ENCODE data around the gene VPS13A.
"Not testable (repeated sequence)": the region's sequence is repeated elsewhere in the genome, so short reads cannot be mapped to it uniquely, and the experiment has no call there.

The VPS13A gene

GRCh38 chr9:77188242-77188641, 10.9 kb downstream of the VPS13A start:
- no peak for DNase-seq

DNA sequence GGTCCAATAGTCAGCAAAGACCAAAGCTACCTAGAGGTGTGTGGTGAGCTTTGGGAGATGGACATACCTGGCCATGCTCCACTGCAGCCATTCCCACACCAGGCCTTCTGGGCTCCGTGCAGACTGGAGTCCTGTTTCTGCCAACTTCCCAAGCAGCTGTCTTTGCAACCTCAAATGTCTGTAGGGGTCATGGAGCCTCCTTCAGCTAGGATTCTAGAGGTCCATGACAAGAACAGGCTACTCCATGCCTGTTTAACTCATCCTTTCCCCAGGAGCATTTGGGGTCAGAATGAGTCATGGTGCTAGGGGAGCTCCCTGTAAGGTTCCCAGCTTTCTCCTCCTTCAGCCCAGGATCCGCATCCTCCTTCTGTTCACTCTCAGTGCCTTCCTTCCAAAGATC, 17.1 kb downstream of the VPS13A start:
- DNase-seq = no peak

- no peak for DNase-seq
These were observed 32.8 kb downstream of the VPS13A start for GRCh38 chr9:77210116-77210515.

- no peak for DNase-seq
These were observed 34.2 kb downstream of the VPS13A start for GRCh38 chr9:77211561-77211960.

- no peak for DNase-seq
These were observed 35.5 kb downstream of the VPS13A start for GRCh38 chr9:77212801-77213200.

DNA sequence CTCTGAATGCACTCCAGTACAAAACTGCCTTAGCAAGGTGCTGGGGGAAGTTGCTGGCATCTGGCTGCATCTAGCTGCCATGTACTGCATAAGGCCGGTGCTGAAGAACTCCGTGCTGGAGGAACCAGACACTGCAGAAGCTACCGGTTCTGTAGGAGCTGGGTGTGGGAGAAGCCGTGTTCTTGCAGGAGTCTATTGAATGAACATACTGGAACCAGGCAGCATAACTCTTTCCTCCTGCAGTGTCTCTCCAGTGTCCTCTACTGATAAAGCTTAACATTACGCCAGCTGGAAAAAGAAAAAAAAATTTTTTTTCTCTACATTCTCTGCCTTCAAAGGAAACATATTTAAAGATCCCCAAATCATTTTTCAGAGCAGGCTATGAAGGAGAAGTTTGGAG, 38.5 kb downstream of the VPS13A start:
- DNase-seq = no peak

DNA sequence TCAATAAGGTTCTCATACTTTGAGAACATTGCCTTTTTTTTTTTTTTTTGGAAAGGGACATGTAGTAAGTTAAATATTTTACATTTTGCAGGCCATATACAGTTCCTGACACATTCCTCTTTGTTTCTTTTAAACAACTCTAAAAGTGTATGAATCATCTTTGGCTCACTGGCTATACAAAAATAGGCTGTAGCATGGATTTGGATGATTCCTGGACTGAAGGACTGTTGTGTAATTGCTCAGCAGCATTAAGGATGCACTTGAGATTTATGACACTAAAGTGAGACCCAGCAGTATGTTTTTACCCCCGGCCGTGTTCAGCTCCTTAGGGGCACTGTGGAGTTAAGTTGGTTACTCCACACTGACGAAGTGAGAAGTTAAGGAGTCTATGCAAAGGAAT, 41.3 kb downstream of the VPS13A start:
- no peak for DNase-seq

- no peak for DNase-seq
These were observed 44.1 kb downstream of the VPS13A start for GRCh38 chr9:77221431-77221830.

DNA sequence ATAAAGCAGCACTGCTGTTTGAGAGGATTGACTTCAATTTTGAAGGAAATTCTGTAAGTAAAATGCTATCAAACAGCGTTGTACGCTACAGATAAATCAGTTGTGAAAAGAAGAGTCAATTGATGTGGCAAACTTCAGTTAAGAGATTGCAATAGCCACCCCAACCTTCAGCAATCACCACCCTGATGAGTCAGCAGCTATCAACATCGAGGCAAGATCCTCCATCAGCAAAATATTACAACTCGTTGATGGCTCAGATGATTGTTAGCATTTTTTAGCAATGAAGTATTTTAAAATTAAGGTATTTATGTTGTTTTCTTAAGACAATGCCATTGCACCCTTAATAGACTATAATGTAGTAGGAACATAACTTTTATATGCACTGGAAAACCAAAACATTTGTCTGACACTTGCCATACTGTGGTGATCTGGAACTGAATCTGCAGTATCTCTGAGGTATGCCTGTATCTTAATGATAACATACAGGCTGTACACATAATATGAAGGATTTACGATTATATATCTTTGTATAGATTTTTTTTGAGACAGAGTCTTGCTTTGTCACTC, 47.5 kb downstream of the VPS13A start:
- no peak for DNase-seq

- no peak for DNase-seq
These were observed 59.4 kb downstream of the VPS13A start for GRCh38 chr9:77236693-77237092.

DNA sequence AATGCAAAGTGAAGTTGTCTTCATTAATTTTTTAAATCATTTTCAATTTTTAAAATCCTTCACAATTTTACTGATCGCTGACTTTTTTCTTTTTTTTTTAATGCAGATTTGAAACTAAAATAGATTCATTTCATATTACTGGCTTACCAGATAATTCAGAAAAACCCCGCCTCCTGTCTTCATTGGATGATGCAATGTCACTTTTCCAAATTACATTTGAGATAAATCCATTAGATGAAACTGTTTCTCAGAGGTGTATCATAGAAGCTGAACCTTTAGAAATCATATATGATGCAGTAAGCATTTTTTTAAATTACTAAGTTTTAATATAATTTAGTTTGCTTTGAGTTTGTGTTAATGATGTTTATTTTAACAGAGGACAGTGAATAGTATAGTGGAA, 60.6 kb downstream of the VPS13A start:
- DNase-seq = no peak

DNA sequence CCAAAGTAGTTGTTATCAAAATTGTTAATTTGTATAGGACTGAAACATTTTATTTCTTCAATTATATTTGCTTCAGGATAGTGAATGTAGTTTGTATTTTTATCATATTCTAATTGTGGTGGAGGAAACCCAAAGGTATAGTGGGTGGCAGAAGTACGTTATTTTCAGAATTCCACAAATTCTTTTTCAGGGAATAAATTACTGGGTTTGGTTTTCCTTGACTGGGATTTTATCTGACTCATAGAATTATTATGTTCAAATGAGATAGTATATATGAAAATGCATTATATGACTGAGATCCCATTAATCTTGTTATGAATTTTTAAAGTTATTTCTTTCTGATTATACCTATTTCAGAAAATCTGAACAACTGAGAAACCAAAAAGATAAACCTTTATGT, 73.7 kb downstream of the VPS13A start:
- no peak for DNase-seq

DNA sequence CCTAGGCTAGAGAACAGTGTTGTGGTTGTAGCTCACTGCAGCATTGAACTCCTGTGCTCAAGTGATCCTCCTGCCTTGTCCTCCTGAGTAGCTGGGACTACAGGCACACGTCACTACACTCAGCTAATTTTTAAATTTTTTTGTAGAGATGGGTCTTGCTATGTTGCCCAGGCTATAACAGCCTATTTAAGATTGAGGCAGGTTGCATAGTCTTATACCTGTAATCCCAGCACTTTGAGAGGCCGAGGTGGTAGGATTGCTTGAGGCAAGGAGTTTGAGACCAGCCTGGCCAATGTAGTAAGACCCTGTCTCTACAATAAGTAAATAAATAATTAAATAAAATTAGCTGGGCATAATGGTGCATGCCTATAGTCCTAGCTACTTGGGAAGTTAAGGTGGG, 79.9 kb downstream of the VPS13A start:
- no peak for DNase-seq

DNA sequence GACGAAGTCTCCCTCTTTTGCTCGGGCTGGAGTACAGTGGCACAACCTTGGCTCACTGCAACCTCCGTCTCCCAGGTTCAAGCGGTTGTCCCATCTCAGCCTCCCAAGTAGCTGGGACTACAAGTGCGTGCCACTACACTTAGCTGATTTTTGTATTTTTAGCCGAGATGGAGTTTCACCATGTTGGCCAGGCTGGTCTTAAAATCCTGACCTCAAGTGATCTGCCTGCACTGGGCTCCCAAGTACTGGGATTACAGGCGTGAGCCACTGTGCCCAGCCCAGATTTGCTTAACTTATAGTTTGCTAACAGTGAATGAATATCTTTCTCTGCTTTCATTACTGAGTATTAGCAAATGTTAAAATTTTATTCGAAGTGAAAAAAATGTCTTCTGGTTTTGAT, 84.3 kb downstream of the VPS13A start:
- no peak for DNase-seq

- DNase-seq = not testable (repeated sequence)
These were observed 90.4 kb downstream of the VPS13A start for GRCh38 chr9:77267762-77268161.

- no peak for DNase-seq
These were observed 93.8 kb downstream of the VPS13A start for GRCh38 chr9:77271023-77271690.

GRCh38 chr9:77276799-77277198, 99.5 kb downstream of the VPS13A start:
- no peak for DNase-seq

- DNase-seq = no peak
These were observed 100.4 kb downstream of the VPS13A start for GRCh38 chr9:77277719-77278118.

GRCh38 chr9:77283991-77284390, 106.7 kb downstream of the VPS13A start:
- DNase-seq = no peak

DNA sequence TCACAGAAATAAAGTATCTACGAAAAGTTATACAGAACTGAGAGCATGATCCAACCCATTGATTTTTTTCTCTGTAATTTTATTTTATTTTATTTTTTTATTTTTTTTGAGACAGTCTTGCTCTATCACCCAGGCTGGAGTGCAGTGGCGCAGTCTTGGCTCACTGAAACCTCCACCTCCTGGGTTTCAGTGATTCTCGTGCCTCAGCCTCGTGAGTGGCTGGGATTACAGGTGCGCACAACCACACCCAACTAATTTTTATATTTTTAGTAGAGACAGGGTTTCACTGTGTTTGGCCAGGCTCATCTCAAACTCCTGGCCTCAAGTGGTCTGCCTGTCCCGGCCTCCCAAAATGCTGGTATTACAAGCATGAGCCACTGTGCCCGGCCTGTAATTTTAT, 107.3 kb downstream of the VPS13A start:
- no peak for DNase-seq

DNA sequence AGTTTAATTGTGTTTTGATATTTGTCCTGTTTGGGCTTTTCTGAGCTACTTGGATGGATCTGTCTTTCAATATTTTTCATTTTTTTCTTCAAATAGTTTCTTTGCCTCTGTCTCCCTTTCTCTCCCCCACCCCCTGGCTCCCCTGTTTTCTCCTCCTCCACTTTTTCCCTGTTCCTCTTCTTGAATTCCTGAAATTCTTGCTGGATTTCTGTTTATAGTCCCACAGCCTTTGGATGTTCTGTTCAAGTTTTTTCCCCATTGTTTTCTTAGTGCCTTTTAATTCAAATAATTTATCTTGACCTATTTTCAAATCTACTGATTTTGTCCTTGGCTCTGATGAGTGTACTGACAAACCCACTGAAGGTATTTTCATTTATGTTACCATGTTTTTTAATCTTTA, 113.0 kb downstream of the VPS13A start:
- DNase-seq = no peak

DNA sequence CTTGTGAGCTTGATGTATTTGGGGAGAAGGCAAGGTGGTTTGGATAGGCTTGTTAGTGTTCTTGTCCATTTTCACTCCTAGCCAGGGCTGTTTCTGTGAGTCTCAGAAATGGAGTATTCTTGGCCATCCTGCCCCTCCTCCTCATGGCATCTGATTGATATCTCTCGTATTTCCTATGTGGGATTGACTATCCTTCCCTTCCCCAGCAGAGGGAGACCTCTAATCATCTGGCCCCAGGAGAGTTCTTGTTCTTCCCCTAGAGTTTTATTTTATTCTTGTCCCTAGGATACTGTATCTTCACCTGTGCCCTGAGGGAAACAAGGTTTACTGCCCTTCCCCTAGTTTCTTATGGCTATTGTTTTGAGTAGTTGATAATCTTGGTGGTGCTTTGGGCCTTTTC, 114.4 kb downstream of the VPS13A start:
- DNase-seq = no peak

GRCh38 chr9:77293949-77294348, 116.6 kb downstream of the VPS13A start:
- no peak for DNase-seq

- DNase-seq = no peak
These were observed 127.2 kb downstream of the VPS13A start for GRCh38 chr9:77304543-77304942.

Measured in CD4-positive, alpha-beta T cell treated with Interleukin-4 for 1 hour (primary cell).